Neural crest cell (in vitro differentiated cells): ENCODE data around the gene MTMR12. TPM values are rescaled to one million over a fixed set of nuclear protein-coding genes. Genes with fewer than 3 reads are reported as not detected.
A peak's percentile ranks its signal among the peaks of the same experiment; 100 is the strongest.
"Not testable (repeated sequence)": the region's sequence is repeated elsewhere in the genome, so short reads cannot be mapped to it uniquely, and the experiment has no call there.

ENCODE experiments used
- DNase-seq: peaks from one replicate; pipeline ENCODE4 v3.0.0; 2021; ENCODE audit warnings: low read depth, mixed read lengths, low spot score
- H3K27ac Mint-ChIP-seq: one replicate; pipeline ENCODE4 v1.8.0; 2021; ENCODE audit warnings: mild to moderate bottlenecking, mixed read lengths; ENCODE audit not compliant: unreplicated experiment
- H3K27me3 Mint-ChIP-seq: 2 replicates; pipeline ENCODE4 v1.8.0; 2021; ENCODE audit warnings: low read depth, mild to moderate bottlenecking, mixed read lengths
- H3K36me3 Mint-ChIP-seq: 2 replicates; pipeline ENCODE4 v1.8.0; 2021; ENCODE audit warnings: low read depth, mild to moderate bottlenecking, mixed read lengths
- H3K4me1 Mint-ChIP-seq: 2 replicates; pipeline ENCODE4 v1.8.0; 2021; ENCODE audit warnings: mixed read lengths
- H3K4me3 Mint-ChIP-seq: one replicate; pipeline ENCODE4 v1.8.0; 2021; ENCODE audit warnings: mild to moderate bottlenecking, mixed read lengths
- H3K9me3 Mint-ChIP-seq: 2 replicates; pipeline ENCODE4 v1.8.0; 2021; ENCODE audit warnings: mixed read lengths
- CTCF ChIP-seq: fragments of 200-600 bp; sonication (generic); conservative IDR thresholded peaks from 2 replicates; pipeline ENCODE4 v1.5.0; 2021; ENCODE audit warnings: antibody characterized with exemption, mild to moderate bottlenecking
- total RNA-seq: library from RNA; stranded (reverse); gene quantifications from 2 replicates; pipeline ENCODE4 v1.2.1, GENCODE V29; 2021

MTMR12 gene
- total RNA-seq, 1 donor from 2014 or later, result 28.1 TPM

GRCh38 chr5:32297181-32298058, 15.3 kb downstream of the MTMR12 start:
- H3K4me3 Mint-ChIP-seq, result no peak overlapping the region
- no peaks in the 10 kb centered on the region for H3K9me3 Mint-ChIP-seq
- peaks cover 8% of the 10 kb centered on the region for H3K4me1 Mint-ChIP-seq
- H3K27ac Mint-ChIP-seq, result peak overlapping the region; percentile 79
- DNase-seq, result no peak
- H3K27me3 Mint-ChIP-seq, result no peaks in the 10 kb centered on the region
- H3K36me3 Mint-ChIP-seq, result peaks cover 18% of the 10 kb centered on the region
- no peak for TF ChIP-seq CTCF

GRCh38 chr5:32295966-32296772, 16.6 kb downstream of the MTMR12 start:
- not testable (repeated sequence) for H3K9me3 Mint-ChIP-seq, H3K27ac Mint-ChIP-seq

GRCh38 chr5:32291591-32291990, 21.1 kb downstream of the MTMR12 start:
- peaks cover 40% of the 10 kb centered on the region for H3K36me3 Mint-ChIP-seq
- TF ChIP-seq CTCF, result no peak
- DNase-seq, result no peak
- H3K4me3 Mint-ChIP-seq, result no peak overlapping the region
- H3K27me3 Mint-ChIP-seq, result no peaks in the 10 kb centered on the region
- peaks cover 2% of the 10 kb centered on the region for H3K9me3 Mint-ChIP-seq
- peaks cover 7% of the 10 kb centered on the region for H3K4me1 Mint-ChIP-seq
- no peak overlapping the region for H3K27ac Mint-ChIP-seq

More at GRCh38 chr5:32295966-32296772, 16.6 kb downstream of the MTMR12 start:
- not testable (repeated sequence) for DNase-seq, H3K4me1 Mint-ChIP-seq, H3K27me3 Mint-ChIP-seq, H3K4me3 Mint-ChIP-seq
- H3K36me3 Mint-ChIP-seq, result peaks cover 25% of the 10 kb centered on the region

- H3K4me1 Mint-ChIP-seq, result peaks cover 8% of the 10 kb centered on the region
- H3K27me3 Mint-ChIP-seq, result no peaks in the 10 kb centered on the region
- H3K27ac Mint-ChIP-seq, result no peak overlapping the region
- peaks cover 40% of the 10 kb centered on the region for H3K36me3 Mint-ChIP-seq
- TF ChIP-seq CTCF, result no peak
- peaks cover 2% of the 10 kb centered on the region for H3K9me3 Mint-ChIP-seq
- DNase-seq, result no peak
- H3K4me3 Mint-ChIP-seq, result no peak overlapping the region
Measured at GRCh38 chr5:32290922-32291321, 21.8 kb downstream of the MTMR12 start.

- not testable (repeated sequence) for H3K27me3 Mint-ChIP-seq, H3K9me3 Mint-ChIP-seq, H3K27ac Mint-ChIP-seq, H3K4me3 Mint-ChIP-seq, DNase-seq
- Mint-ChIP-seq H3K4me1 (peaks cover 10% of the 10 kb centered on the region), H3K36me3 (peaks cover 40% of the 10 kb centered on the region)
Measured at GRCh38 chr5:32290501-32290900, 22.2 kb downstream of the MTMR12 start.

GRCh38 chr5:32289986-32290385, 22.8 kb downstream of the MTMR12 start:
- peaks cover 12% of the 10 kb centered on the region for H3K4me1 Mint-ChIP-seq
- not testable (repeated sequence) for H3K9me3 Mint-ChIP-seq, H3K27me3 Mint-ChIP-seq, H3K27ac Mint-ChIP-seq, H3K4me3 Mint-ChIP-seq, DNase-seq
- H3K36me3 Mint-ChIP-seq, result peaks cover 40% of the 10 kb centered on the region

- H3K4me3 Mint-ChIP-seq, H3K9me3 Mint-ChIP-seq, H3K27me3 Mint-ChIP-seq, H3K27ac Mint-ChIP-seq, DNase-seq: not testable (repeated sequence)
- H3K36me3 Mint-ChIP-seq, result peaks cover 31% of the 10 kb centered on the region
- H3K4me1 Mint-ChIP-seq, result peaks cover 16% of the 10 kb centered on the region
Measured at GRCh38 chr5:32288135-32288534, 24.6 kb downstream of the MTMR12 start.

GRCh38 chr5:32287525-32287924, 25.2 kb downstream of the MTMR12 start:
- Mint-ChIP-seq H3K36me3 (peaks cover 25% of the 10 kb centered on the region), H3K4me1 (peaks cover 16% of the 10 kb centered on the region)
- not testable (repeated sequence) for H3K4me3 Mint-ChIP-seq, H3K27me3 Mint-ChIP-seq, H3K9me3 Mint-ChIP-seq, H3K27ac Mint-ChIP-seq, DNase-seq
